IMR-90 (cell line): Measurements from ENCODE around the gene MAPRE3. TPM values are rescaled to one million over a fixed set of nuclear protein-coding genes. Genes with fewer than 3 reads are reported as not detected.

Source experiments
- ATAC-seq: fragments of 200-7000 bp; cut with Tn5 transposase; 2 replicates; pipeline ENCODE4 v1.9.1; 2020; ENCODE audit warnings: low read depth, mild to moderate bottlenecking, moderate library complexity
- BruUV-seq: library from RNA; stranded (reverse); fragments of 400-500 nt; replicated peaks from 2 replicates; lab custom pipeline; 2021; lab: Mats Ljungman, UMichigan
- CTCF ChIA-PET: fragments of 300-600 bp; formaldehyde crosslinking; extraction: SDS; loops from one replicate; lab custom pipeline; 2021; ENCODE audit warnings: antibody characterized with exemption; lab: Yijun Ruan, JAX
- POLR2A ChIA-PET: fragments of 300-600 bp; sonication (Branson Sonifier 250); formaldehyde crosslinking; loops from one replicate; lab custom pipeline; 2022; ENCODE audit warnings: antibody characterized with exemption; ENCODE audit not compliant: unreplicated experiment; lab: Charles Lee
- DNase-seq: peaks from one replicate; pipeline ENCODE4 v3.0.0; 2013
- H2AFZ ChIP-seq: replicated peaks from 2 replicates; pipeline ENCODE3; 2013; ENCODE audit warnings: low read length, mild to moderate bottlenecking; ENCODE audit not compliant: poor library complexity
- H2AK5ac ChIP-seq: 2 replicates; pipeline ENCODE4 v1.6.1; 2013; ENCODE audit warnings: low read depth, low read length, inconsistent platforms
- H2AK9ac ChIP-seq: replicated peaks from 2 replicates; pipeline ENCODE3; 2013; ENCODE audit warnings: mild to moderate bottlenecking, low read depth, low read length, moderate library complexity; ENCODE audit not compliant: poor library complexity
- H2BK120ac ChIP-seq: 2 replicates; pipeline ENCODE4 v1.6.1; 2013; ENCODE audit warnings: low read depth, low read length, inconsistent platforms
- H2BK15ac ChIP-seq: 3 replicates; pipeline ENCODE4 v1.6.1; 2013; ENCODE audit warnings: low read depth, low read length, inconsistent platforms
- H2BK20ac ChIP-seq: 2 replicates; pipeline ENCODE4 v1.6.1; 2013; ENCODE audit warnings: low read depth, mild to moderate bottlenecking, inconsistent platforms, low read length, moderate library complexity
- H2BK5ac ChIP-seq: 2 replicates; pipeline ENCODE4 v1.6.1; 2013; ENCODE audit warnings: mild to moderate bottlenecking, low read depth, low read length, inconsistent platforms; ENCODE audit not compliant: poor library complexity, severe bottlenecking
- H3K14ac ChIP-seq: replicated peaks from 2 replicates; pipeline ENCODE4 v1.6.1; 2013; ENCODE audit warnings: low read depth, low read length, inconsistent platforms
- H3K18ac ChIP-seq: 2 replicates; pipeline ENCODE4 v1.6.1; 2013; ENCODE audit warnings: low read depth, low read length, control low read depth
- H3K23ac ChIP-seq: 2 replicates; pipeline ENCODE4 v1.6.1; 2013; ENCODE audit warnings: low read depth, low read length, inconsistent platforms
- H3K27ac ChIP-seq: 2 replicates; pipeline ENCODE4 v1.5.1; 2013; ENCODE audit warnings: mild to moderate bottlenecking, control low read depth, low read length; ENCODE audit not compliant: insufficient read depth
- H3K27me3 ChIP-seq: 2 replicates; pipeline ENCODE4 v1.6.1; 2013; ENCODE audit warnings: low read length; ENCODE audit not compliant: control insufficient read depth, insufficient read depth
- H3K36me3 ChIP-seq: 2 replicates; pipeline ENCODE4 v1.6.1; 2013; ENCODE audit warnings: low read length, mixed read lengths; ENCODE audit not compliant: control insufficient read depth, insufficient read depth
- H3K4ac ChIP-seq: 2 replicates; pipeline ENCODE4 v1.6.1; 2013; ENCODE audit warnings: low read depth, low read length, inconsistent platforms
- H3K4me1 ChIP-seq: 2 replicates; pipeline ENCODE4 v1.6.1; 2013; ENCODE audit warnings: low read length, mixed read lengths; ENCODE audit not compliant: control insufficient read depth, insufficient read depth
- H3K4me2 ChIP-seq: 2 replicates; pipeline ENCODE4 v1.6.1; 2013; ENCODE audit warnings: low read depth, mild to moderate bottlenecking, control low read depth, low read length, moderate library complexity
- H3K4me3 ChIP-seq: 2 replicates; pipeline ENCODE4 v1.5.1; 2013; ENCODE audit warnings: low read depth, mild to moderate bottlenecking, control low read depth, low read length, moderate library complexity; ENCODE audit not compliant: insufficient read depth
- H3K56ac ChIP-seq: 2 replicates; pipeline ENCODE4 v1.6.1; 2013; ENCODE audit warnings: low read length, inconsistent platforms; ENCODE audit not compliant: insufficient read depth; ENCODE audit errors: extremely low read depth
- H3K79me1 ChIP-seq, 2 experiments: 2 replicates each; pipeline ENCODE4 v1.6.1; 2013; ENCODE audit warnings: low read length in 2 of 2, inconsistent platforms in 1 of 2, low read depth in 1 of 2
- H3K9ac ChIP-seq: 2 replicates; pipeline ENCODE4 v1.6.1; 2013; ENCODE audit warnings: low read depth, low read length, control low read depth
- H3K9me1 ChIP-seq: 2 replicates; pipeline ENCODE4 v1.6.1; 2013; ENCODE audit warnings: low read length, inconsistent platforms; ENCODE audit not compliant: insufficient read depth
- H3K9me3 ChIP-seq: 2 replicates; pipeline ENCODE4 v1.6.1; 2013; ENCODE audit warnings: low read length; ENCODE audit not compliant: control insufficient read depth, insufficient read depth
- H4K20me1 ChIP-seq: 2 replicates; pipeline ENCODE4 v1.6.1; 2013; ENCODE audit warnings: low read length, inconsistent platforms; ENCODE audit not compliant: insufficient read depth
- H4K5ac ChIP-seq: 2 replicates; pipeline ENCODE4 v1.6.1; 2013; ENCODE audit warnings: mild to moderate bottlenecking, low read depth, low read length, control low read depth
- H4K8ac ChIP-seq, 2 experiments: 2 replicates each; pipeline ENCODE4 v1.6.1; 2013; ENCODE audit warnings: low read depth in 2 of 2, low read length in 2 of 2, control low read depth in 1 of 2, inconsistent platforms in 1 of 2
- H4K91ac ChIP-seq: 2 replicates; pipeline ENCODE4 v1.6.1; 2013; ENCODE audit warnings: low read depth, low read length, inconsistent platforms; ENCODE audit not compliant: insufficient read depth
- BHLHE40 ChIP-seq: fragments of 150-350 bp; IDR thresholded peaks from 2 replicates; pipeline ENCODE4 v1.6.1; 2016; ENCODE audit warnings: mild to moderate bottlenecking, low read depth, low read length
- CHD1 ChIP-seq: IDR thresholded peaks from 2 replicates; pipeline ENCODE4 v1.6.1; 2012; ENCODE audit warnings: low read depth, low read length, improper control_type of control experiment
- CTCF ChIP-seq: conservative IDR thresholded peaks from 2 replicates; pipeline ENCODE4 v1.5.1; 2012; ENCODE audit warnings: mild to moderate bottlenecking, low read depth, low read length, improper control_type of control experiment
- ELK1 ChIP-seq: fragments of 150-350 bp; IDR thresholded peaks from 2 replicates; pipeline ENCODE4 v1.6.1; 2016; ENCODE audit warnings: low read depth, mild to moderate bottlenecking, low read length, moderate library complexity, borderline replicate concordance
- FOS ChIP-seq: fragments of 150-350 bp; IDR thresholded peaks from 2 replicates; pipeline ENCODE4 v1.6.1; 2016; ENCODE audit warnings: low read depth, low read length
- MAFK ChIP-seq: IDR thresholded peaks from 2 replicates; pipeline ENCODE4 v1.6.1; 2012; ENCODE audit warnings: low read depth, low read length, improper control_type of control experiment
- MAZ ChIP-seq: IDR thresholded peaks from 2 replicates; pipeline ENCODE4 v1.6.1; 2012; ENCODE audit warnings: low read depth, mild to moderate bottlenecking, low read length, improper control_type of control experiment, moderate library complexity, borderline replicate concordance
- MXI1 ChIP-seq: IDR thresholded peaks from 2 replicates; pipeline ENCODE4 v1.6.1; 2012; ENCODE audit warnings: low read depth, mild to moderate bottlenecking, low read length, moderate library complexity, borderline replicate concordance
- NFE2L2 ChIP-seq: fragments of 150-350 bp; IDR thresholded peaks from 2 replicates; pipeline ENCODE4 v1.6.1; 2016; ENCODE audit warnings: low read depth, mild to moderate bottlenecking, low read length
- POLR2A ChIP-seq: IDR thresholded peaks from 2 replicates; pipeline ENCODE4 v1.6.1; 2012; ENCODE audit warnings: mild to moderate bottlenecking, low read depth, low read length
- RAD21 ChIP-seq: IDR thresholded peaks from 2 replicates; pipeline ENCODE4 v1.6.1; 2012; ENCODE audit warnings: low read length, improper control_type of control experiment
- RCOR1 ChIP-seq: IDR thresholded peaks from 2 replicates; pipeline ENCODE4 v1.6.1; 2012; ENCODE audit warnings: mild to moderate bottlenecking, low read length, improper control_type of control experiment; ENCODE audit not compliant: insufficient replicate concordance
- RFX5 ChIP-seq: IDR thresholded peaks from 2 replicates; pipeline ENCODE4 v1.8.0; 2012; ENCODE audit warnings: low read depth, mild to moderate bottlenecking, low read length, moderate library complexity
- SMC3 ChIP-seq: fragments of 150-350 bp; IDR thresholded peaks from 2 replicates; pipeline ENCODE4 v1.6.1; 2016; ENCODE audit warnings: low read depth, mild to moderate bottlenecking, antibody characterized with exemption, low read length, moderate library complexity
- WGBS, 2 experiments: methylation state at CpG; one replicate each; pipeline versions ENCODE4 v1.1.5 to v1.1.7; 2013; ENCODE audit warnings: missing lambda C conversion rate in 2 of 2; ENCODE audit not compliant: insufficient read length in 1 of 2; ENCODE audit errors: extremely low coverage in 2 of 2; 5-methylcytosine and 5-hydroxymethylcytosine counted together
- dilution Hi-C: fragments of 300-500 bp; cut with HindIII; formaldehyde crosslinking; loops from one replicate; pipeline ENCODE4 v1.14.3; 2018; ENCODE audit warnings: low sequenced_read_pairs; ENCODE audit not compliant: unreplicated experiment
- in situ Hi-C: fragments of 300-500 bp; cut with MboI; formaldehyde crosslinking; loops from 3 replicates; pipeline ENCODE4 v1.14.3; 2019; ENCODE audit warnings: low sequenced_read_pairs, inconsistent platforms, mixed read lengths
- intact Hi-C: fragments of 100-400 bp; cut with micrococcal nuclease; formaldehyde crosslinking; loops from 2 replicates; pipeline ENCODE4 v1.10.0; 2022
- polyA plus RNA-seq, 3 experiments: library from polyadenylated mRNA; depleted of rRNA; stranded (reverse); fragments of >200 nt; gene quantifications; 2 replicates each; pipeline ENCODE4 v1.2.3, GENCODE V29; 2012; ENCODE audit warnings: low replicate concordance in 1 of 3
- total RNA-seq: library from RNA; depleted of rRNA; stranded (reverse); fragments of >200 nt; gene quantifications from 2 replicates; pipeline ENCODE4 v1.2.3, GENCODE V29; 2012

Gene MAPRE3
- total and polyA plus RNA-seq, 2 of the 4 experiments (the other 2 are of a cell fraction) = 1.8 to 20.3 TPM

GRCh38 chr2:27025861-27026851, 55.7 kb downstream of the MAPRE3 start:
- Histone ChIP-seq H4K91ac (no peak overlapping the region), H3K18ac (no peak overlapping the region), H3K23ac (no peak overlapping the region), H2AFZ (no peak overlapping the region), H3K36me3 (peaks cover 44% of the 10 kb centered on the region), H3K4ac (no peak overlapping the region), H4K5ac (no peak overlapping the region), H3K4me2 (no peak overlapping the region), H2BK120ac (no peak overlapping the region), H3K56ac (no peak overlapping the region), H3K4me1 (peaks cover 6% of the 10 kb centered on the region; the same call in 1 of the 2 replicates), H3K9ac (no peak overlapping the region), H2BK15ac (no peak overlapping the region), H2AK5ac (no peak overlapping the region), H2AK9ac (no peak overlapping the region), H4K20me1 (peaks cover 16% of the 10 kb centered on the region; the same call in 1 of the 2 replicates), H3K4me3 (no peak overlapping the region), H3K27me3 (no peaks in the 10 kb centered on the region), H2BK5ac (no peak overlapping the region), H4K8ac (no peak overlapping the region), H3K9me3 (no peaks in the 10 kb centered on the region), H3K27ac (no peak overlapping the region), H3K79me1 (peaks cover 25 to 54% of the 10 kb centered on the region in 2 experiments), H3K9me1 (peaks cover 11% of the 10 kb centered on the region), H2BK20ac (no peak overlapping the region), H3K14ac (no peak overlapping the region)
- ChIA-PET CTCF (no interaction called here), POLR2A (no interaction called here)
- in situ Hi-C loops = no loop called here
- intact Hi-C loops = no loop called here
- TF ChIP-seq CTCF (no peak), BHLHE40 (no peak), RFX5 (no peak), POLR2A (no peak), MAFK (no peak), CHD1 (no peak), ELK1 (no peak), RCOR1 (no peak), FOS (no peak), MAZ (no peak), RAD21 (no peak), MXI1 (no peak), NFE2L2 (no peak), SMC3 (no peak)
- DNase-seq (no peak), ATAC-seq (no peak)
- no TSS peak for BruUV-seq
- WGBS, 2 experiments = 92% methylated on average over 6 of the region's 24 CpGs; no CpG with 5 or more reads in 1 of the 2 experiments
- dilution Hi-C loops = no loop called here
